Endothelial cell of umbilical vein (primary cell): ENCODE measurements around the gene SPRYD3. TPM values are rescaled to one million over a fixed set of nuclear protein-coding genes. Genes with fewer than 3 reads are reported as not detected.

Source experiments
- BruUV-seq: library from RNA; stranded (reverse); fragments of 400-500 nt; replicated peaks from 2 replicates; lab custom pipeline; 2021; lab: Mats Ljungman, UMichigan
- CTCF ChIA-PET: fragments of 300-600, 350-600 bp; sonication (Branson Sonifier 250); formaldehyde crosslinking; loops from one replicate; lab custom pipeline; 2021; ENCODE audit warnings: antibody characterized with exemption, inconsistent platforms; lab: Charles Lee
- POLR2A ChIA-PET: fragments of 300-600, 350-600 bp; sonication (Branson Sonifier 250); formaldehyde crosslinking; loops from one replicate; lab custom pipeline; 2021; ENCODE audit warnings: antibody characterized with exemption, inconsistent platforms; lab: Charles Lee
- DNase-seq: peaks from one replicate; pipeline ENCODE4 v3.0.0-alpha.2; 2011; ENCODE audit warnings: low read depth, low spot score
- FAIRE-seq: peaks from 2 replicates; lab custom pipeline; 2011; peaks lifted over from hg19 to GRCh38; lab: Jason Lieb, UNC
- H2AFZ ChIP-seq: 2 replicates; pipeline ENCODE4 v1.6.0; 2012; ENCODE audit warnings: low read depth, low read length, control low read depth, inconsistent platforms
- H3K27ac ChIP-seq: 2 replicates; pipeline ENCODE4 v1.5.1; 2011; ENCODE audit warnings: low read depth, mild to moderate bottlenecking, control low read depth, low read length, moderate library complexity; ENCODE audit not compliant: insufficient read depth
- H3K27me3 ChIP-seq, 2 experiments: 2 replicates each; pipeline versions ENCODE4 v1.6.0 to v1.6.1; 2011; ENCODE audit warnings: low read length in 2 of 2, mixed read lengths in 1 of 2; ENCODE audit not compliant: control insufficient read depth in 2 of 2, insufficient read depth in 2 of 2
- H3K36me3 ChIP-seq, 2 experiments: 2 replicates in 1 of 2; 3 replicates in 1 of 2; pipeline ENCODE4 v1.5.1; 2011; ENCODE audit warnings: low read length in 2 of 2, mild to moderate bottlenecking in 1 of 2, moderate library complexity in 1 of 2; ENCODE audit not compliant: control insufficient read depth in 2 of 2, insufficient read depth in 2 of 2; ENCODE audit errors: extremely low read depth in 1 of 2
- H3K4me1 ChIP-seq: 3 replicates; pipeline ENCODE4 v1.5.1; 2011; ENCODE audit warnings: mild to moderate bottlenecking, low read length; ENCODE audit not compliant: control insufficient read depth, insufficient read depth; ENCODE audit errors: extremely low read depth
- H3K4me2 ChIP-seq: 2 replicates; pipeline ENCODE4 v1.6.1; 2011; ENCODE audit warnings: low read length, control low read depth, mixed read lengths; ENCODE audit not compliant: insufficient read depth
- H3K4me3 ChIP-seq, 3 experiments: fragments of 200-600 bp in 1 of 3; sonication (generic), shearing (Covaris generic) in 1 of 3; replicated peaks in 1 of 3; 2 replicates each; pipeline ENCODE4 v1.5.1; 2011 to 2016; ENCODE audit warnings: control low read depth in 3 of 3, low read length in 3 of 3, mild to moderate bottlenecking in 2 of 3, inconsistent platforms in 1 of 3, low read depth in 1 of 3, moderate library complexity in 1 of 3; ENCODE audit not compliant: insufficient read depth in 1 of 3
- H3K79me2 ChIP-seq: 2 replicates; pipeline ENCODE4 v1.6.0; 2012; ENCODE audit warnings: low read length, inconsistent platforms; ENCODE audit not compliant: control insufficient read depth, insufficient read depth
- H3K9ac ChIP-seq: replicated peaks from 2 replicates; pipeline ENCODE3; 2011; ENCODE audit warnings: low read length, control low read depth; ENCODE audit not compliant: insufficient read depth; ENCODE audit errors: extremely low read depth
- H3K9me1 ChIP-seq: replicated peaks from 3 replicates; pipeline ENCODE4 v1.6.0; 2011; ENCODE audit warnings: mild to moderate bottlenecking, low read length; ENCODE audit not compliant: control insufficient read depth, insufficient read depth; ENCODE audit errors: extremely low read depth
- H3K9me3 ChIP-seq: replicated peaks from 2 replicates; pipeline ENCODE4 v1.5.1; 2012; ENCODE audit warnings: low read length, inconsistent platforms; ENCODE audit not compliant: control insufficient read depth, insufficient read depth
- H4K20me1 ChIP-seq: replicated peaks from 2 replicates; pipeline ENCODE3; 2011; ENCODE audit warnings: mild to moderate bottlenecking, low read length; ENCODE audit not compliant: control insufficient read depth, insufficient read depth; ENCODE audit errors: extremely low read depth
- EZH2 ChIP-seq: IDR thresholded peaks from 2 replicates; pipeline ENCODE4 v1.6.1; 2012; ENCODE audit warnings: borderline replicate concordance, low read depth, mild to moderate bottlenecking, moderate library complexity, low read length, inconsistent platforms; ENCODE audit not compliant: severe bottlenecking
- FOS ChIP-seq: IDR thresholded peaks from 2 replicates; pipeline ENCODE4 v1.6.1; 2011; ENCODE audit warnings: mild to moderate bottlenecking, low read length, moderate library complexity, borderline replicate concordance; ENCODE audit not compliant: insufficient read depth
- GATA2 ChIP-seq: IDR thresholded peaks from 2 replicates; pipeline ENCODE4 v1.7.0; 2011; ENCODE audit warnings: low read depth, mild to moderate bottlenecking, moderate library complexity, mixed read lengths, low read length; ENCODE audit not compliant: insufficient read length, insufficient read depth
- JUN ChIP-seq: IDR thresholded peaks from 2 replicates; pipeline ENCODE4 v1.6.1; 2011; ENCODE audit warnings: borderline replicate concordance, low read depth; ENCODE audit not compliant: insufficient read length, insufficient read depth
- MYC ChIP-seq: IDR thresholded peaks from one replicate; pipeline ENCODE4 v1.6.1; 2011; ENCODE audit warnings: mild to moderate bottlenecking, low read depth, low read length
- POLR2A ChIP-seq: IDR thresholded peaks from 2 replicates; pipeline ENCODE4 v1.6.1; 2012; ENCODE audit warnings: low read depth, mild to moderate bottlenecking, control low read depth, low read length
- POLR2AphosphoS5 ChIP-seq: IDR thresholded peaks from 2 replicates; pipeline ENCODE4 v1.6.1; 2012; ENCODE audit warnings: low read depth, mild to moderate bottlenecking, control low read depth, low read length, moderate library complexity; ENCODE audit not compliant: insufficient read depth
- dilution Hi-C: fragments of 300-500 bp; cut with MboI; formaldehyde crosslinking; loops from one replicate; pipeline ENCODE4 v1.15.0; 2019; ENCODE audit warnings: low sequenced_read_pairs; ENCODE audit not compliant: extremely low pct_ligation_motif_present
- intact Hi-C: fragments of 100-400 bp; cut with micrococcal nuclease; formaldehyde crosslinking; loops from one replicate; pipeline ENCODE4 v1.10.0; 2022
- polyA plus RNA-seq, 4 experiments: library from polyadenylated mRNA; depleted of rRNA in 3 of 4; stranded (reverse) in 3 of 4; unstranded in 1 of 4; fragments of >200 nt; gene quantifications; 2 replicates each; pipeline versions ENCODE4 v1.2.1 to v1.2.3, GENCODE V29; 2011 to 2012; ENCODE audit warnings: missing spikeins in 1 of 4
- total RNA-seq: library from RNA; stranded (reverse); gene quantifications from 2 replicates; pipeline ENCODE4 v1.2.3, GENCODE V29; 2021
- TF ChIP-seq, protein P1 (sequence below): IDR thresholded peaks from 2 replicates; pipeline ENCODE4 v1.6.1; 2011; ENCODE audit not compliant: insufficient read depth, insufficient read length
- TF ChIP-seq, protein P2 (sequence below), 2 donors: IDR thresholded peaks; 1 replicate in 1 of 2; 2 replicates in 1 of 2; pipeline ENCODE4 v1.5.1; 2011; ENCODE audit warnings: low read length in 2 of 2, mild to moderate bottlenecking in 2 of 2, moderate library complexity in 2 of 2, control low read depth in 1 of 2, inconsistent platforms in 1 of 2, low read depth in 1 of 2; ENCODE audit not compliant: insufficient read depth in 1 of 2; ENCODE audit errors: extremely low read depth in 1 of 2

The SPRYD3 gene
- total and polyA plus RNA-seq, 2 donors (not counting 3 experiments of a cell fraction or from before 2014, with no cell fraction given): 38.6 to 39.2 TPM

GRCh38 chr12:53102883-53103807 is 24.0 kb upstream of the SPRYD3 start, which contains the start of gene SOAT2:
Gene SOAT2, plus strand, starts transcription at chr12:53103486. Its CDS starts 92 bp downstream, at chr12:53103578.
- H3K4me1 ChIP-seq: peaks cover 13% of the 10 kb centered on the region
- TF ChIP-seq FOS: no peak
- no peak for TF ChIP-seq MYC
- no peak for TF ChIP-seq POLR2AphosphoS5
- no peak for TF ChIP-seq POLR2A
- H4K20me1 ChIP-seq: no peaks in the 10 kb centered on the region
- FAIRE-seq: peak; percentile 21
- no TSS peak for BruUV-seq
- H3K4me2 ChIP-seq: no peak within 1 kb of the TSS
- H3K9ac ChIP-seq: no peak within 1 kb of the TSS
- H3K9me3 ChIP-seq: no peaks in the 10 kb centered on the region
- no peaks in the 10 kb centered on the region for H3K36me3 ChIP-seq
- no peak within 1 kb of the TSS for H2AFZ ChIP-seq
- POLR2A ChIA-PET: interaction anchor here (0.6 kb wide), 1 partner anchor 45 kb away, joined by 3 read pairs; no protein-coding TSS in a partner anchor
- no peak within 1 kb of the TSS for H3K4me3 ChIP-seq
- H3K27ac ChIP-seq: no peak within 1 kb of the TSS
- DNase-seq: no peak
- intact Hi-C loops (no loop called here), dilution Hi-C loops (no loop called here)
- CTCF ChIA-PET: interaction anchor here (1.0 to 10.8 kb wide), 10 partner anchors 16 to 318 kb away, joined by 3 to 463 read pairs (median 8); partner anchors contain the start of gene SPRYD3
- H3K79me2 ChIP-seq: no peaks in the 10 kb centered on the region
- H3K27me3 ChIP-seq: no peaks in the 10 kb centered on the region
- H3K9me1 ChIP-seq: no peaks in the 10 kb centered on the region

DNA sequence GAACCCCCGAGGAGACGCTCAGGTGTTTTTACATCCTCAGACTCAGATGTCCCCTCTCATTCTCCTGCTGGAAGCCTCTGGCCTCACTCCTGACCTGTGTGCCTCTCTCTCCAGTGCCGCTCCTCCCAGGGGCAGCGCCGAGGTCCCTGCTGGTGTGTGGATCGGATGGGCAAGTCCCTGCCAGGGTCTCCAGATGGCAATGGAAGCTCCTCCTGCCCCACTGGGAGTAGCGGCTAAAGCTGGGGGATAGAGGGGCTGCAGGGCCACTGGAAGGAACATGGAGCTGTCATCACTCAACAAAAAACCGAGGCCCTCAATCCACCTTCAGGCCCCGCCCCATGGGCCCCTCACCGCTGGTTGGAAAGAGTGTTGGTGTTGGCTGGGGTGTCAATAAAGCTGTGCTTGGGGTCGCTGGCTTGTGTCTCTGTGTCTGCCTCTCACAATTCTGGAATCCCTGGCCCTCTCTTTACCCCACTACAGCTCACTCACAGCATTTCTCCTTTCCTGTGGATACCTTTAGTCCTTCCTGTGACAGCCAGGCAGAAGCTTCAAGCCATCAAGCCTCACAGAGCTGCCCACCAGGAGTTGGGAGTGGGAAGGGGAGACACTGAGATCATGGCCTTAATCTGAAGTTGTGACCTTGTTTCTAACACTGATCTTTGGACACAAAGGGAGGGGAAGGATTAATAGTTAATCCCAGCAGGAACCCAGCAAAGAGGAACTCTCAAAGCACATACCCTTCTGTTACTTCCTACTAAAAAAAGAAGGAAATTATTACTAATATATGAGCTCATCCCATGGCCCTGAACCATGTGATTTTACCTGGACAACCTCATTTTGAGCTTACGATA is 23.0 kb upstream of the SPRYD3 start:
- ChIA-PET POLR2A (interaction anchor here (0.7 kb wide), 1 partner anchor 378 kb away, joined by 4 read pairs; no protein-coding TSS in a partner anchor), CTCF (interaction anchor here (1.0 to 10.8 kb wide), 10 partner anchors 15 to 111 kb away, joined by 4 to 463 read pairs (median 8); partner anchors contain the start of gene SPRYD3)
- Histone ChIP-seq H3K9me3 (no peaks in the 10 kb centered on the region), H2AFZ (no peak overlapping the region), H3K4me2 (no peak overlapping the region), H3K9me1 (no peaks in the 10 kb centered on the region), H3K79me2 (no peaks in the 10 kb centered on the region), H3K4me3 (no peak overlapping the region), H3K9ac (no peak overlapping the region), H3K27ac (no peak overlapping the region), H3K36me3 (no peaks in the 10 kb centered on the region), H3K4me1 (peaks cover 21% of the 10 kb centered on the region), H4K20me1 (no peaks in the 10 kb centered on the region), H3K27me3 (no peaks in the 10 kb centered on the region)
- no peak for TF ChIP-seq POLR2A
- TF ChIP-seq, protein P1, sequence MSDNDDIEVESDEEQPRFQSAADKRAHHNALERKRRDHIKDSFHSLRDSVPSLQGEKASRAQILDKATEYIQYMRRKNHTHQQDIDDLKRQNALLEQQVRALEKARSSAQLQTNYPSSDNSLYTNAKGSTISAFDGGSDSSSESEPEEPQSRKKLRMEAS: no peak
- TF ChIP-seq, protein P2, sequence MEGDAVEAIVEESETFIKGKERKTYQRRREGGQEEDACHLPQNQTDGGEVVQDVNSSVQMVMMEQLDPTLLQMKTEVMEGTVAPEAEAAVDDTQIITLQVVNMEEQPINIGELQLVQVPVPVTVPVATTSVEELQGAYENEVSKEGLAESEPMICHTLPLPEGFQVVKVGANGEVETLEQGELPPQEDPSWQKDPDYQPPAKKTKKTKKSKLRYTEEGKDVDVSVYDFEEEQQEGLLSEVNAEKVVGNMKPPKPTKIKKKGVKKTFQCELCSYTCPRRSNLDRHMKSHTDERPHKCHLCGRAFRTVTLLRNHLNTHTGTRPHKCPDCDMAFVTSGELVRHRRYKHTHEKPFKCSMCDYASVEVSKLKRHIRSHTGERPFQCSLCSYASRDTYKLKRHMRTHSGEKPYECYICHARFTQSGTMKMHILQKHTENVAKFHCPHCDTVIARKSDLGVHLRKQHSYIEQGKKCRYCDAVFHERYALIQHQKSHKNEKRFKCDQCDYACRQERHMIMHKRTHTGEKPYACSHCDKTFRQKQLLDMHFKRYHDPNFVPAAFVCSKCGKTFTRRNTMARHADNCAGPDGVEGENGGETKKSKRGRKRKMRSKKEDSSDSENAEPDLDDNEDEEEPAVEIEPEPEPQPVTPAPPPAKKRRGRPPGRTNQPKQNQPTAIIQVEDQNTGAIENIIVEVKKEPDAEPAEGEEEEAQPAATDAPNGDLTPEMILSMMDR (IDR thresholded peaks at IDR 0.05; ENCODE audit: extremely low read depth in 1 of 2, insufficient read depth in 1 of 2, low read depth in 1 of 2, low read length in 2 of 2): no peak
- TF ChIP-seq POLR2AphosphoS5: no peak
- TF ChIP-seq JUN: no peak
- TF ChIP-seq EZH2: no peak
- no peak for TF ChIP-seq MYC
- no peak for TF ChIP-seq GATA2
- TF ChIP-seq FOS: no peak
- no peak for DNase-seq
- dilution Hi-C loops (no loop called here), intact Hi-C loops (no loop called here)
- peak; percentile 18 for FAIRE-seq
- BruUV-seq: no TSS peak
